Erythroblast (primary cell): ENCODE measurements around the gene TLCD5.

Experiments used
- GATA1 ChIP-seq: IDR thresholded peaks from 2 replicates; pipeline ENCODE4 v1.6.1; 2011; ENCODE audit warnings: low read depth, mild to moderate bottlenecking, control low read depth, low read length, moderate library complexity
- POLR2A ChIP-seq: IDR thresholded peaks from 2 replicates; pipeline ENCODE4 v1.6.1; 2011; ENCODE audit warnings: mild to moderate bottlenecking, low read length

GRCh38 chr11:120363436-120363835, 38.3 kb downstream of the TLCD5 start:
- TF ChIP-seq POLR2A (no peak), GATA1 (no peak)
